Activated T-cell treated with anti-CD3 and anti-CD28 coated beads, Interleukin-2, amount 50 U/mL, for 72 hours (primary cell): ENCODE measurements around the gene SH3RF1. TPM values are rescaled to one million over a fixed set of nuclear protein-coding genes. Genes with fewer than 3 reads are reported as not detected.

Experiments
- ATAC-seq, 2 donors: fragments of 150-1000 bp; cut with Tn5 transposase; replicated peaks in 1 of 2; 2 replicates each; pipeline ENCODE4 v1.10.0; 2021; ENCODE audit warnings: moderate library complexity in 2 of 2, mild to moderate bottlenecking in 1 of 2
- DNase-seq, 2 donors: peaks; one replicate each; pipeline ENCODE4 v3.0.0; 2021 to 2022; ENCODE audit warnings: mixed read lengths in 1 of 2
- H3K27ac Mint-ChIP-seq: one replicate; pipeline ENCODE4 v1.8.0; 2022; ENCODE audit warnings: mild to moderate bottlenecking, moderate library complexity, mixed read lengths
- H3K27me3 Mint-ChIP-seq: one replicate; pipeline ENCODE4 v1.8.0; 2022; ENCODE audit warnings: low read depth, mixed read lengths
- H3K36me3 Mint-ChIP-seq, 2 donors: one replicate each; pipeline ENCODE4 v1.8.0; 2022; ENCODE audit warnings: mixed read lengths in 2 of 2, mild to moderate bottlenecking in 1 of 2; ENCODE audit not compliant: insufficient read depth in 2 of 2
- H3K4me1 Mint-ChIP-seq: one replicate; pipeline ENCODE4 v1.8.0; 2022; ENCODE audit warnings: low read depth, mixed read lengths
- H3K4me3 Mint-ChIP-seq, 2 donors: one replicate each; pipeline ENCODE4 v1.8.0; 2022; ENCODE audit warnings: mild to moderate bottlenecking in 2 of 2, mixed read lengths in 2 of 2, moderate library complexity in 2 of 2
- H3K9me3 Mint-ChIP-seq, 2 donors: one replicate each; pipeline ENCODE4 v1.8.0; 2022; ENCODE audit warnings: mixed read lengths in 2 of 2
- total RNA-seq, 2 donors: library from RNA; stranded (reverse); gene quantifications; one replicate each; pipeline ENCODE4 v1.2.3, GENCODE V29; 2022

Gene SH3RF1
- total RNA-seq, 2 donors from 2014 or later: 0.26 to 0.63 TPM

- Mint-ChIP-seq H3K27ac (no peak overlapping the region), H3K9me3 (no peaks in the 10 kb centered on the region), H3K36me3 (no peaks in the 10 kb centered on the region), H3K27me3 (peaks cover 4% of the 10 kb centered on the region), H3K4me3 (no peak overlapping the region), H3K4me1 (no peaks in the 10 kb centered on the region)
- DNase-seq (no peak), ATAC-seq (peak; percentile 91)
Measured at GRCh38 chr4:169225058-169225751, 45.6 kb downstream of the SH3RF1 start.

- H3K9me3 Mint-ChIP-seq: no peaks in the 10 kb centered on the region
- no peak for DNase-seq
- H3K27me3 Mint-ChIP-seq: peaks cover 5% of the 10 kb centered on the region
- H3K36me3 Mint-ChIP-seq: no peaks in the 10 kb centered on the region
- H3K27ac Mint-ChIP-seq: no peak overlapping the region
- no peak overlapping the region for H3K4me3 Mint-ChIP-seq
- H3K4me1 Mint-ChIP-seq: no peaks in the 10 kb centered on the region
- no peak for ATAC-seq
Measured at GRCh38 chr4:169222761-169223160, 48.0 kb downstream of the SH3RF1 start.

- ATAC-seq: no peak
- peaks cover 5% of the 10 kb centered on the region for H3K27me3 Mint-ChIP-seq
- H3K27ac Mint-ChIP-seq: no peak overlapping the region
- DNase-seq: no peak
- H3K36me3 Mint-ChIP-seq: no peaks in the 10 kb centered on the region
- no peak overlapping the region for H3K4me3 Mint-ChIP-seq
- H3K9me3 Mint-ChIP-seq: no peaks in the 10 kb centered on the region
- H3K4me1 Mint-ChIP-seq: no peaks in the 10 kb centered on the region
Measured at GRCh38 chr4:169221662-169222061, 49.1 kb downstream of the SH3RF1 start.

GRCh38 chr4:169220854-169221411, 49.8 kb downstream of the SH3RF1 start:
- Mint-ChIP-seq H3K27me3 (peaks cover 5% of the 10 kb centered on the region), H3K9me3 (no peaks in the 10 kb centered on the region), H3K4me3 (no peak overlapping the region), H3K27ac (no peak overlapping the region), H3K36me3 (no peaks in the 10 kb centered on the region), H3K4me1 (no peaks in the 10 kb centered on the region)
- DNase-seq: no peak
- ATAC-seq: no peak

- Mint-ChIP-seq H3K9me3 (no peaks in the 10 kb centered on the region), H3K36me3 (no peaks in the 10 kb centered on the region), H3K4me3 (no peak overlapping the region), H3K27me3 (peaks cover 5% of the 10 kb centered on the region), H3K27ac (no peak overlapping the region), H3K4me1 (no peaks in the 10 kb centered on the region)
- ATAC-seq: no peak
- no peak for DNase-seq
Measured at GRCh38 chr4:169220447-169220846, 50.3 kb downstream of the SH3RF1 start.

- DNase-seq (no peak), ATAC-seq (no peak)
- no peaks in the 10 kb centered on the region for H3K4me1 Mint-ChIP-seq
- H3K4me3 Mint-ChIP-seq: no peak overlapping the region
- H3K36me3 Mint-ChIP-seq: no peaks in the 10 kb centered on the region
- peaks cover 5% of the 10 kb centered on the region for H3K27me3 Mint-ChIP-seq
- H3K9me3 Mint-ChIP-seq: peaks cover 0 to under 1% of the 10 kb centered on the region in 2 donors
- no peak overlapping the region for H3K27ac Mint-ChIP-seq
Measured at GRCh38 chr4:169219440-169219839, 51.3 kb downstream of the SH3RF1 start.

- no peak for DNase-seq
- Mint-ChIP-seq H3K27me3 (peaks cover 5% of the 10 kb centered on the region), H3K9me3 (peaks cover 0 to 7% of the 10 kb centered on the region in 2 donors), H3K36me3 (peaks cover 1% of the 10 kb centered on the region in 2 donors), H3K4me3 (no peak overlapping the region), H3K4me1 (no peaks in the 10 kb centered on the region), H3K27ac (no peak overlapping the region)
- no peak for ATAC-seq
Measured at GRCh38 chr4:169215656-169216055, 55.1 kb downstream of the SH3RF1 start.

GRCh38 chr4:169212981-169213380, 57.8 kb downstream of the SH3RF1 start:
- no peak overlapping the region for H3K27ac Mint-ChIP-seq
- no peak for DNase-seq
- H3K4me1 Mint-ChIP-seq: no peaks in the 10 kb centered on the region
- H3K4me3 Mint-ChIP-seq: no peak overlapping the region
- H3K36me3 Mint-ChIP-seq: peaks cover 1% of the 10 kb centered on the region in 2 donors
- no peak for ATAC-seq
- H3K27me3 Mint-ChIP-seq: peaks cover 6% of the 10 kb centered on the region
- peaks cover 0 to 9% of the 10 kb centered on the region in 2 donors for H3K9me3 Mint-ChIP-seq

- Mint-ChIP-seq H3K27ac (no peak overlapping the region), H3K9me3 (peaks cover 0 to 9% of the 10 kb centered on the region in 2 donors), H3K27me3 (peaks cover 6% of the 10 kb centered on the region), H3K4me3 (no peak overlapping the region), H3K4me1 (no peaks in the 10 kb centered on the region), H3K36me3 (peaks cover 1% of the 10 kb centered on the region in 2 donors)
- ATAC-seq: no peak
- DNase-seq: no peak
Measured at GRCh38 chr4:169210504-169211118, 60.1 kb downstream of the SH3RF1 start.

GRCh38 chr4:169209388-169209883, 61.3 kb downstream of the SH3RF1 start:
- ATAC-seq (no peak), DNase-seq (no peak)
- Mint-ChIP-seq H3K9me3 (peaks cover 0 to 9% of the 10 kb centered on the region in 2 donors), H3K36me3 (peaks cover 1% of the 10 kb centered on the region in 2 donors), H3K4me3 (no peak overlapping the region), H3K4me1 (no peaks in the 10 kb centered on the region), H3K27ac (no peak overlapping the region), H3K27me3 (peaks cover 6% of the 10 kb centered on the region)

- no peaks in the 10 kb centered on the region for H3K4me1 Mint-ChIP-seq
- peaks cover 6% of the 10 kb centered on the region for H3K27me3 Mint-ChIP-seq
- ATAC-seq (no peak), DNase-seq (no peak)
- H3K9me3 Mint-ChIP-seq: peaks cover 0 to 2% of the 10 kb centered on the region in 2 donors
- no peak overlapping the region for H3K27ac Mint-ChIP-seq
- no peaks in the 10 kb centered on the region for H3K36me3 Mint-ChIP-seq
- no peak overlapping the region for H3K4me3 Mint-ChIP-seq
Measured at GRCh38 chr4:169208516-169208915, 62.2 kb downstream of the SH3RF1 start.

GRCh38 chr4:169208090-169208455, 62.7 kb downstream of the SH3RF1 start:
- Mint-ChIP-seq H3K4me1 (no peaks in the 10 kb centered on the region), H3K27ac (no peak overlapping the region), H3K36me3 (no peaks in the 10 kb centered on the region), H3K4me3 (no peak overlapping the region), H3K9me3 (peaks cover 0 to 2% of the 10 kb centered on the region in 2 donors), H3K27me3 (peaks cover 6% of the 10 kb centered on the region)
- DNase-seq (no peak), ATAC-seq (no peak)

GRCh38 chr4:169207436-169208089, 63.2 kb downstream of the SH3RF1 start:
- no peak for DNase-seq
- Mint-ChIP-seq H3K4me1 (no peaks in the 10 kb centered on the region), H3K27ac (no peak overlapping the region), H3K27me3 (peaks cover 6% of the 10 kb centered on the region), H3K9me3 (peaks cover 0 to 2% of the 10 kb centered on the region in 2 donors), H3K36me3 (no peaks in the 10 kb centered on the region), H3K4me3 (no peak overlapping the region)
- ATAC-seq: no peak
